Endothelial cell of umbilical vein (primary cell): ENCODE results near the gene S100A13. TPM values are rescaled to one million over a fixed set of nuclear protein-coding genes. Genes with fewer than 3 reads are reported as not detected.

Experiments used
- BruUV-seq: library from RNA; stranded (reverse); fragments of 400-500 nt; replicated peaks from 2 replicates; lab custom pipeline; 2021; lab: Mats Ljungman, UMichigan
- CTCF ChIA-PET: fragments of 300-600, 350-600 bp; sonication (Branson Sonifier 250); formaldehyde crosslinking; loops from one replicate; lab custom pipeline; 2021; ENCODE audit warnings: antibody characterized with exemption, inconsistent platforms; lab: Charles Lee
- POLR2A ChIA-PET: fragments of 300-600, 350-600 bp; sonication (Branson Sonifier 250); formaldehyde crosslinking; loops from one replicate; lab custom pipeline; 2021; ENCODE audit warnings: antibody characterized with exemption, inconsistent platforms; lab: Charles Lee
- DNase-seq: peaks from one replicate; pipeline ENCODE4 v3.0.0-alpha.2; 2011; ENCODE audit warnings: low read depth, low spot score
- FAIRE-seq: peaks from 2 replicates; lab custom pipeline; 2011; peaks lifted over from hg19 to GRCh38; lab: Jason Lieb, UNC
- H2AFZ ChIP-seq: 2 replicates; pipeline ENCODE4 v1.6.0; 2012; ENCODE audit warnings: low read depth, low read length, control low read depth, inconsistent platforms
- H3K27ac ChIP-seq: 2 replicates; pipeline ENCODE4 v1.5.1; 2011; ENCODE audit warnings: low read depth, mild to moderate bottlenecking, control low read depth, low read length, moderate library complexity; ENCODE audit not compliant: insufficient read depth
- H3K27me3 ChIP-seq, 2 experiments: 2 replicates each; pipeline versions ENCODE4 v1.6.0 to v1.6.1; 2011; ENCODE audit warnings: low read length in 2 of 2, mixed read lengths in 1 of 2; ENCODE audit not compliant: control insufficient read depth in 2 of 2, insufficient read depth in 2 of 2
- H3K36me3 ChIP-seq, 2 experiments: 2 replicates in 1 of 2; 3 replicates in 1 of 2; pipeline ENCODE4 v1.5.1; 2011; ENCODE audit warnings: low read length in 2 of 2, mild to moderate bottlenecking in 1 of 2, moderate library complexity in 1 of 2; ENCODE audit not compliant: control insufficient read depth in 2 of 2, insufficient read depth in 2 of 2; ENCODE audit errors: extremely low read depth in 1 of 2
- H3K4me1 ChIP-seq: 3 replicates; pipeline ENCODE4 v1.5.1; 2011; ENCODE audit warnings: mild to moderate bottlenecking, low read length; ENCODE audit not compliant: control insufficient read depth, insufficient read depth; ENCODE audit errors: extremely low read depth
- H3K4me2 ChIP-seq: 2 replicates; pipeline ENCODE4 v1.6.1; 2011; ENCODE audit warnings: low read length, control low read depth, mixed read lengths; ENCODE audit not compliant: insufficient read depth
- H3K4me3 ChIP-seq, 3 experiments: fragments of 200-600 bp in 1 of 3; sonication (generic), shearing (Covaris generic) in 1 of 3; replicated peaks in 1 of 3; 2 replicates each; pipeline ENCODE4 v1.5.1; 2011 to 2016; ENCODE audit warnings: control low read depth in 3 of 3, low read length in 3 of 3, mild to moderate bottlenecking in 2 of 3, inconsistent platforms in 1 of 3, low read depth in 1 of 3, moderate library complexity in 1 of 3; ENCODE audit not compliant: insufficient read depth in 1 of 3
- H3K79me2 ChIP-seq: 2 replicates; pipeline ENCODE4 v1.6.0; 2012; ENCODE audit warnings: low read length, inconsistent platforms; ENCODE audit not compliant: control insufficient read depth, insufficient read depth
- H3K9ac ChIP-seq: replicated peaks from 2 replicates; pipeline ENCODE3; 2011; ENCODE audit warnings: low read length, control low read depth; ENCODE audit not compliant: insufficient read depth; ENCODE audit errors: extremely low read depth
- H3K9me1 ChIP-seq: replicated peaks from 3 replicates; pipeline ENCODE4 v1.6.0; 2011; ENCODE audit warnings: mild to moderate bottlenecking, low read length; ENCODE audit not compliant: control insufficient read depth, insufficient read depth; ENCODE audit errors: extremely low read depth
- H3K9me3 ChIP-seq: replicated peaks from 2 replicates; pipeline ENCODE4 v1.5.1; 2012; ENCODE audit warnings: low read length, inconsistent platforms; ENCODE audit not compliant: control insufficient read depth, insufficient read depth
- H4K20me1 ChIP-seq: replicated peaks from 2 replicates; pipeline ENCODE3; 2011; ENCODE audit warnings: mild to moderate bottlenecking, low read length; ENCODE audit not compliant: control insufficient read depth, insufficient read depth; ENCODE audit errors: extremely low read depth
- EZH2 ChIP-seq: IDR thresholded peaks from 2 replicates; pipeline ENCODE4 v1.6.1; 2012; ENCODE audit warnings: borderline replicate concordance, low read depth, mild to moderate bottlenecking, moderate library complexity, low read length, inconsistent platforms; ENCODE audit not compliant: severe bottlenecking
- FOS ChIP-seq: IDR thresholded peaks from 2 replicates; pipeline ENCODE4 v1.6.1; 2011; ENCODE audit warnings: mild to moderate bottlenecking, low read length, moderate library complexity, borderline replicate concordance; ENCODE audit not compliant: insufficient read depth
- GATA2 ChIP-seq: IDR thresholded peaks from 2 replicates; pipeline ENCODE4 v1.7.0; 2011; ENCODE audit warnings: low read depth, mild to moderate bottlenecking, moderate library complexity, mixed read lengths, low read length; ENCODE audit not compliant: insufficient read length, insufficient read depth
- JUN ChIP-seq: IDR thresholded peaks from 2 replicates; pipeline ENCODE4 v1.6.1; 2011; ENCODE audit warnings: borderline replicate concordance, low read depth; ENCODE audit not compliant: insufficient read length, insufficient read depth
- MYC ChIP-seq: IDR thresholded peaks from one replicate; pipeline ENCODE4 v1.6.1; 2011; ENCODE audit warnings: mild to moderate bottlenecking, low read depth, low read length
- POLR2A ChIP-seq: IDR thresholded peaks from 2 replicates; pipeline ENCODE4 v1.6.1; 2012; ENCODE audit warnings: low read depth, mild to moderate bottlenecking, control low read depth, low read length
- POLR2AphosphoS5 ChIP-seq: IDR thresholded peaks from 2 replicates; pipeline ENCODE4 v1.6.1; 2012; ENCODE audit warnings: low read depth, mild to moderate bottlenecking, control low read depth, low read length, moderate library complexity; ENCODE audit not compliant: insufficient read depth
- dilution Hi-C: fragments of 300-500 bp; cut with MboI; formaldehyde crosslinking; loops from one replicate; pipeline ENCODE4 v1.15.0; 2019; ENCODE audit warnings: low sequenced_read_pairs; ENCODE audit not compliant: extremely low pct_ligation_motif_present
- intact Hi-C: fragments of 100-400 bp; cut with micrococcal nuclease; formaldehyde crosslinking; loops from one replicate; pipeline ENCODE4 v1.10.0; 2022
- polyA plus RNA-seq, 4 experiments: library from polyadenylated mRNA; depleted of rRNA in 3 of 4; stranded (reverse) in 3 of 4; unstranded in 1 of 4; fragments of >200 nt; gene quantifications; 2 replicates each; pipeline versions ENCODE4 v1.2.1 to v1.2.3, GENCODE V29; 2011 to 2012; ENCODE audit warnings: missing spikeins in 1 of 4
- total RNA-seq: library from RNA; stranded (reverse); gene quantifications from 2 replicates; pipeline ENCODE4 v1.2.3, GENCODE V29; 2021
- TF ChIP-seq, protein P1 (sequence below): IDR thresholded peaks from 2 replicates; pipeline ENCODE4 v1.6.1; 2011; ENCODE audit not compliant: insufficient read depth, insufficient read length
- TF ChIP-seq, protein P2 (sequence below), 2 donors: IDR thresholded peaks; 1 replicate in 1 of 2; 2 replicates in 1 of 2; pipeline ENCODE4 v1.5.1; 2011; ENCODE audit warnings: low read length in 2 of 2, mild to moderate bottlenecking in 2 of 2, moderate library complexity in 2 of 2, control low read depth in 1 of 2, inconsistent platforms in 1 of 2, low read depth in 1 of 2; ENCODE audit not compliant: insufficient read depth in 1 of 2; ENCODE audit errors: extremely low read depth in 1 of 2

The S100A13 gene
- total and polyA plus RNA-seq, 2 donors (not counting 3 experiments of a cell fraction or from before 2014, with no cell fraction given) = 155 to 360 TPM

DNA sequence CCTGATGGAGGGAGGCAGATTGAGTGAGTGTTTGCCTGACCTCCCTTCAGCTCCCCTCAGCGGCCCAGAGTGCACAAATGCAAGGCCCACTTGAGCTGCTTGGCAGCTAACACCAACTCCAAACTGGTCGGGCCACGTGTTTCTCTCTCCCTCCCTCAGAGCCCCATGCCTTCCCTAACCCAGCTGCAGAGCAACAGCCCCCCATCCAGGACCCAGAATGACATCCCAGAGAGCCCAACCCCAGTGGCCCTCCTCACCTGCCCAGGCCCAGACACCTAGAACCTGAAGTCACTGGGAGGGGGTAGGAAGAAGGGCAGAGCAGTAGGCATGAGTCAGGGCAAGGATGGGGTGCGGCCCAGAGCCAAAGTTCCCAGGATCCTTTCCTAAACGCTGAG lies 10.4 kb downstream of the S100A13 start:
- CTCF ChIA-PET = interaction anchor here (1.3 to 6.0 kb wide), 11 partner anchors 9 to 106 kb away, joined by 3 to 121 read pairs (median 10); partner anchors contain the start of genes S100A1, S100A13 and S100A6
- no peaks in the 10 kb centered on the region for H3K9me3 ChIP-seq
- dilution Hi-C loops (no loop called here), intact Hi-C loops (no loop called here)
- H3K4me1 ChIP-seq = no peaks in the 10 kb centered on the region
- H3K9me1 ChIP-seq = no peaks in the 10 kb centered on the region
- TF ChIP-seq POLR2A = no peak
- TF ChIP-seq, protein P1, sequence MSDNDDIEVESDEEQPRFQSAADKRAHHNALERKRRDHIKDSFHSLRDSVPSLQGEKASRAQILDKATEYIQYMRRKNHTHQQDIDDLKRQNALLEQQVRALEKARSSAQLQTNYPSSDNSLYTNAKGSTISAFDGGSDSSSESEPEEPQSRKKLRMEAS = no peak
- no peak for TF ChIP-seq JUN
- TF ChIP-seq FOS = no peak
- TF ChIP-seq MYC = no peak
- TF ChIP-seq, protein P2, sequence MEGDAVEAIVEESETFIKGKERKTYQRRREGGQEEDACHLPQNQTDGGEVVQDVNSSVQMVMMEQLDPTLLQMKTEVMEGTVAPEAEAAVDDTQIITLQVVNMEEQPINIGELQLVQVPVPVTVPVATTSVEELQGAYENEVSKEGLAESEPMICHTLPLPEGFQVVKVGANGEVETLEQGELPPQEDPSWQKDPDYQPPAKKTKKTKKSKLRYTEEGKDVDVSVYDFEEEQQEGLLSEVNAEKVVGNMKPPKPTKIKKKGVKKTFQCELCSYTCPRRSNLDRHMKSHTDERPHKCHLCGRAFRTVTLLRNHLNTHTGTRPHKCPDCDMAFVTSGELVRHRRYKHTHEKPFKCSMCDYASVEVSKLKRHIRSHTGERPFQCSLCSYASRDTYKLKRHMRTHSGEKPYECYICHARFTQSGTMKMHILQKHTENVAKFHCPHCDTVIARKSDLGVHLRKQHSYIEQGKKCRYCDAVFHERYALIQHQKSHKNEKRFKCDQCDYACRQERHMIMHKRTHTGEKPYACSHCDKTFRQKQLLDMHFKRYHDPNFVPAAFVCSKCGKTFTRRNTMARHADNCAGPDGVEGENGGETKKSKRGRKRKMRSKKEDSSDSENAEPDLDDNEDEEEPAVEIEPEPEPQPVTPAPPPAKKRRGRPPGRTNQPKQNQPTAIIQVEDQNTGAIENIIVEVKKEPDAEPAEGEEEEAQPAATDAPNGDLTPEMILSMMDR (IDR thresholded peaks at IDR 0.05; ENCODE audit: extremely low read depth in 1 of 2, insufficient read depth in 1 of 2, low read depth in 1 of 2, low read length in 2 of 2) = no peak
- TF ChIP-seq GATA2 = no peak
- no peak for TF ChIP-seq POLR2AphosphoS5
- no peak for TF ChIP-seq EZH2
- peaks cover 11% of the 10 kb centered on the region for H3K79me2 ChIP-seq
- no peak overlapping the region for H2AFZ ChIP-seq
- no peak overlapping the region for H3K4me3 ChIP-seq
- peaks cover 0 to 6% of the 10 kb centered on the region in 2 experiments for H3K36me3 ChIP-seq
- POLR2A ChIA-PET = interaction anchor here (0.6 to 4.9 kb wide), 2 partner anchors 10 to 12 kb away, joined by 3 to 27 read pairs; partner anchors contain the start of gene S100A13
- no peak for FAIRE-seq
- no peak for DNase-seq
- no TSS peak for BruUV-seq
- no peak overlapping the region for H3K27ac ChIP-seq
- no peak overlapping the region for H3K9ac ChIP-seq
- no peak overlapping the region for H3K4me2 ChIP-seq
- no peaks in the 10 kb centered on the region for H4K20me1 ChIP-seq
- no peaks in the 10 kb centered on the region for H3K27me3 ChIP-seq
